Activated T-helper 2 cell treated with anti-CD3 and anti-CD28 coated beads, Interferon-gamma antibody, Interleukin-2, Interleukin-4, amounts not matched to agents 10 μg/mL and 5 μg/mL and 100 μg/mL, durations not matched to agents 14 hours and 24 hours and 36 hours (primary cell): ENCODE data around the gene WDHD1. TPM values are rescaled to one million over a fixed set of nuclear protein-coding genes. Genes with fewer than 3 reads are reported as not detected.

ENCODE experiments used
- DNase-seq: peaks from one replicate; pipeline ENCODE4 v3.0.0; 2021; ENCODE audit warnings: low spot score
- H3K27ac Mint-ChIP-seq: one replicate; pipeline ENCODE4 v1.8.0; 2021; ENCODE audit warnings: mixed read lengths
- H3K27me3 Mint-ChIP-seq: one replicate; pipeline ENCODE4 v1.8.0; 2021; ENCODE audit warnings: low read depth, mixed read lengths
- H3K36me3 Mint-ChIP-seq: one replicate; pipeline ENCODE4 v1.8.0; 2021; ENCODE audit warnings: low read depth, mixed read lengths
- H3K4me1 Mint-ChIP-seq: one replicate; pipeline ENCODE4 v1.8.0; 2021; ENCODE audit warnings: low read depth, mixed read lengths
- H3K4me3 Mint-ChIP-seq: one replicate; pipeline ENCODE4 v1.8.0; 2021; ENCODE audit warnings: low read depth, mild to moderate bottlenecking, moderate library complexity, mixed read lengths
- H3K9me3 Mint-ChIP-seq: one replicate; pipeline ENCODE4 v1.8.0; 2021; ENCODE audit warnings: mixed read lengths
- intact Hi-C: fragments of 100-400 bp; cut with micrococcal nuclease; formaldehyde crosslinking; loops from one replicate; pipeline ENCODE4 v1.15.1; 2023
- total RNA-seq: library from RNA; stranded (reverse); gene quantifications from 2 replicates; pipeline ENCODE4 v1.2.3, GENCODE V29; 2022

WDHD1 gene
- total RNA-seq, 1 donor from 2014 or later, result 51.3 TPM

- H3K4me3 Mint-ChIP-seq, result no peak overlapping the region
- intact Hi-C loops, result no loop called here
- no peak overlapping the region for H3K27ac Mint-ChIP-seq
- H3K36me3 Mint-ChIP-seq, result peaks cover 65% of the 10 kb centered on the region
- no peaks in the 10 kb centered on the region for H3K9me3 Mint-ChIP-seq
- H3K27me3 Mint-ChIP-seq, result no peaks in the 10 kb centered on the region
- no peak for DNase-seq
- peaks cover 28% of the 10 kb centered on the region for H3K4me1 Mint-ChIP-seq
These were observed 31.0 kb upstream of the WDHD1 start for GRCh38 chr14:55057919-55058318.

GRCh38 chr14:55054098-55054497 lies 27.2 kb upstream of the WDHD1 start:
- peaks cover 38% of the 10 kb centered on the region for H3K4me1 Mint-ChIP-seq
- intact Hi-C loops, result loop anchor here (5.0 kb wide), 1 partner anchor 152 kb away; the partner anchor contains the start of gene GCH1

GRCh38 chr14:55053500-55053899 lies 26.6 kb upstream of the WDHD1 start:
- Mint-ChIP-seq H3K27ac (peak overlapping the region; percentile 62), H3K9me3 (no peaks in the 10 kb centered on the region), H3K4me1 (peaks cover 38% of the 10 kb centered on the region), H3K4me3 (peak overlapping the region; percentile 86), H3K27me3 (no peaks in the 10 kb centered on the region), H3K36me3 (peaks cover 41% of the 10 kb centered on the region)
- intact Hi-C loops, result loop anchor here (5.0 kb wide), 1 partner anchor 151 kb away; the partner anchor contains the start of gene GCH1
- DNase-seq, result no peak

More at GRCh38 chr14:55054098-55054497, 27.2 kb upstream of the WDHD1 start:
- peaks cover 41% of the 10 kb centered on the region for H3K36me3 Mint-ChIP-seq
- no peak overlapping the region for H3K27ac Mint-ChIP-seq
- no peaks in the 10 kb centered on the region for H3K27me3 Mint-ChIP-seq
- DNase-seq, result no peak
- no peaks in the 10 kb centered on the region for H3K9me3 Mint-ChIP-seq
- peak overlapping the region; percentile 37 for H3K4me3 Mint-ChIP-seq

GRCh38 chr14:55053018-55053417 lies 26.1 kb upstream of the WDHD1 start:
- Mint-ChIP-seq H3K36me3 (peaks cover 37% of the 10 kb centered on the region), H3K27me3 (no peaks in the 10 kb centered on the region), H3K4me3 (peak overlapping the region; percentile 86), H3K27ac (peak overlapping the region; percentile 92), H3K9me3 (no peaks in the 10 kb centered on the region), H3K4me1 (peaks cover 34% of the 10 kb centered on the region)
- intact Hi-C loops, result loop anchor here (5.0 kb wide), 1 partner anchor 151 kb away; the partner anchor contains the start of gene GCH1
- DNase-seq, result no peak

- Mint-ChIP-seq H3K4me3 (peak overlapping the region; percentile 86), H3K9me3 (no peaks in the 10 kb centered on the region), H3K27ac (peak overlapping the region; percentile 92), H3K27me3 (no peaks in the 10 kb centered on the region), H3K36me3 (peaks cover 33% of the 10 kb centered on the region), H3K4me1 (peaks cover 34% of the 10 kb centered on the region)
- DNase-seq, result no peak
- intact Hi-C loops, result loop anchor here (5.0 kb wide), 1 partner anchor 150 kb away; the partner anchor contains the start of gene GCH1
These were observed 25.5 kb upstream of the WDHD1 start for GRCh38 chr14:55052269-55052930.

- peaks cover 35% of the 10 kb centered on the region for H3K4me1 Mint-ChIP-seq
- no peaks in the 10 kb centered on the region for H3K9me3 Mint-ChIP-seq
- H3K27ac Mint-ChIP-seq, result peak within 1 kb of the TSS; percentile 92
- peaks cover 30% of the 10 kb centered on the region for H3K36me3 Mint-ChIP-seq
- intact Hi-C loops, result loop anchor here (1.0 to 5.0 kb wide), 2 partner anchors 24 to 149 kb away; partner anchors contain the start of genes GCH1, SOCS4 and WDHD1
- DNase-seq, result peak; percentile 89
- no peaks in the 10 kb centered on the region for H3K27me3 Mint-ChIP-seq
- peak within 1 kb of the TSS; percentile 86 for H3K4me3 Mint-ChIP-seq
These were observed 24.7 kb upstream of the WDHD1 start, which contains the start of gene MAPK1IP1L for GRCh38 chr14:55051423-55052268. Gene MAPK1IP1L, plus strand, starts transcription at chr14:55051647. Its CDS starts 10,037 bp downstream, at chr14:55061684.

- intact Hi-C loops, result loop anchor here (1.0 to 5.0 kb wide), 2 partner anchors 24 to 149 kb away; partner anchors contain the start of genes GCH1, SOCS4 and WDHD1
These were observed 24.2 kb upstream of the WDHD1 start for GRCh38 chr14:55051165-55051422.

GRCh38 chr14:55048900-55049436 lies 22.1 kb upstream of the WDHD1 start:
- no peaks in the 10 kb centered on the region for H3K9me3 Mint-ChIP-seq

More at GRCh38 chr14:55051165-55051422, 24.2 kb upstream of the WDHD1 start:
- Mint-ChIP-seq H3K36me3 (peaks cover 30% of the 10 kb centered on the region), H3K27me3 (no peaks in the 10 kb centered on the region), H3K9me3 (no peaks in the 10 kb centered on the region), H3K4me1 (peaks cover 35% of the 10 kb centered on the region), H3K27ac (peak overlapping the region; percentile 92), H3K4me3 (peak overlapping the region; percentile 86)
- no peak for DNase-seq

DNA sequence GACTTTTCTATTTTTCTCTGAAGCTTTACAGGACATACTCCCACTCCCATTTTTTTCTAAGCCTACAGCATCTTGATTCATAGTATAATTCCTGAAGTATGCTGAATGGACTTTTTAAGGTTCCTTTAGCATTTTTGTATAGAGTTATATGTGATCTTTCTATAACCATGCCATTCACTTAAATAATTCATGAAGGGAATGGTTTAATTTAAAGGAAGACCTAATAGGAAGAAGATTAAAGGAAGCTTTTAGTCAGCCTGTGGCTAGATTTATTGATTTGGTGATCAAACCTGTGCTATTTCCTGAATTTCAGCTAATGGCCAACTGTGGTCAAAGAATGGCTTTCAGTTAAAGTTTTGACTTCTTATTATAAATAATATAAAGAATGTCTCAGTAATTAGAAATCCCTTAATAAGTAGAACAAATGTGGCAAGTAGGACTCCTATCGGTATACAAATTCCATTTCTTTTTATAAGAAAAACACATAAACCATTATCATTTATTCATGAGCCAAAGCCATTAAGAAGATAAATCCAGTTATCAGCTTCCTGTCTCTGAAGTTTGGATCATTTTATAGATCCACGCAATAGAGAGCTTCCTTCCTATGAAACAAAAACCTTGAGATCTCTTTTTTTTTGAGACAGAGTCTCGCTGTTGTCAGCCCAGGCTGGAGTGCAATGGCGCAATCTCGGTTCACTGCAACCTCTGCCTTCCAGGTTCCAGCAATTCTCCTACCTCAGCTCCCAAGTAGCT lies 20.6 kb upstream of the WDHD1 start:
- intact Hi-C loops, result no loop called here
- Mint-ChIP-seq H3K27ac (no peak overlapping the region), H3K4me3 (no peak overlapping the region), H3K36me3 (peaks cover 26% of the 10 kb centered on the region), H3K4me1 (peaks cover 16% of the 10 kb centered on the region), H3K27me3 (no peaks in the 10 kb centered on the region), H3K9me3 (no peaks in the 10 kb centered on the region)
- DNase-seq, result no peak

More at GRCh38 chr14:55048900-55049436, 22.1 kb upstream of the WDHD1 start:
- no peak overlapping the region for H3K27ac Mint-ChIP-seq
- H3K36me3 Mint-ChIP-seq, result peaks cover 26% of the 10 kb centered on the region
- H3K4me3 Mint-ChIP-seq, result no peak overlapping the region
- no peak for DNase-seq
- H3K4me1 Mint-ChIP-seq, result peaks cover 29% of the 10 kb centered on the region
- intact Hi-C loops, result no loop called here
- no peaks in the 10 kb centered on the region for H3K27me3 Mint-ChIP-seq

- Mint-ChIP-seq H3K27me3 (no peaks in the 10 kb centered on the region), H3K27ac (no peak overlapping the region), H3K4me3 (no peak overlapping the region), H3K4me1 (peaks cover 6% of the 10 kb centered on the region), H3K9me3 (no peaks in the 10 kb centered on the region), H3K36me3 (peaks cover 28% of the 10 kb centered on the region)
- DNase-seq, result no peak
- intact Hi-C loops, result no loop called here
These were observed 18.2 kb upstream of the WDHD1 start for GRCh38 chr14:55045087-55045486.

- intact Hi-C loops, result no loop called here
- no peaks in the 10 kb centered on the region for H3K27me3 Mint-ChIP-seq
- peaks cover 43% of the 10 kb centered on the region for H3K36me3 Mint-ChIP-seq
- H3K4me3 Mint-ChIP-seq, result no peak overlapping the region
- no peaks in the 10 kb centered on the region for H3K9me3 Mint-ChIP-seq
- H3K4me1 Mint-ChIP-seq, result peaks cover 8% of the 10 kb centered on the region
- DNase-seq, result no peak
- no peak overlapping the region for H3K27ac Mint-ChIP-seq
These were observed 16.6 kb upstream of the WDHD1 start for GRCh38 chr14:55043528-55043927.

GRCh38 chr14:55038708-55039107 lies 11.8 kb upstream of the WDHD1 start:
- Mint-ChIP-seq H3K36me3 (peaks cover 72% of the 10 kb centered on the region), H3K4me3 (no peak overlapping the region), H3K9me3 (peaks cover 5% of the 10 kb centered on the region), H3K27ac (no peak overlapping the region), H3K27me3 (no peaks in the 10 kb centered on the region), H3K4me1 (peaks cover 3% of the 10 kb centered on the region)
- intact Hi-C loops, result no loop called here
- no peak for DNase-seq
